ENCODE measurements around the gene DNAH7. TPM values are rescaled to one million over a fixed set of nuclear protein-coding genes. Genes with fewer than 3 reads are reported as not detected.
A peak's percentile ranks its signal among the peaks of the same experiment; 100 is the strongest.

The DNAH7 gene
- total and polyA plus RNA-seq, 2 of the 8 experiments (the other 6 are each of a cell fraction or from before 2014, with no cell fraction given): 0.07 to 0.08 TPM

DNA sequence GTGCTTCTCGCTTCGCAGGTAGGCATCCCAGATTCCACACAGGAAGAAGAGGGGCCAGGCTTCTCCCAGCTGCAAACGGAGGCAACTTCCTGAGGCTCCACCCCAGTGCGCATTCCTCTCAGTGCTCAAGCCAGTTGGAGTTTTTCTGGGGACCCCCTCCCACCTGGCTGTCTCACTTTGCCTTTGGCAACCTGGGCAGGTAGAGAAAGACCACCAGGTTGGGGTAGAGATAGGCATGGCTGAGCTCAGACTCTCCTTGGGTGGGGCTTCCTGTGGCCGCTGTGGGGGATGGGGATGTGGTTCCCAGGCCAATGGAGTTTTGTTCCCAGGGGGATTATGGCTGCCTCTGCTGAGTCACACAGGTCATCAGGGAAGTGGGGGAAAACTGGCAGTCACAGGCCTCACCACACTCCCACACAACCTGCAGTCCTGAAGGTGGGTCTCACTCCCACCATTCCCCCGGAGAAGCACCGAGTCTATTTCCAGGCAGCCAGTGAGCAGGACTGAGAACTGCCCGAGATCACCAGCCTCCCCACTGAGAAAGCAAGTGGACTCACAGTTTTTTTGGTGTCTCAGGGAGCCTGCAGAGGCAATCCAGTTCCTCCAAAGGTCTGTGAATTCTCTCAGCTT, 373.5 kb downstream of the DNAH7 start (continued):
- TF ChIP-seq YY1 (IDR thresholded peaks at IDR 0.05; ENCODE audit: low read depth, low read length) (peak; percentile 83; the same call in 1 of the 2 replicates), SUZ12 (IDR thresholded peaks at IDR 0.05; ENCODE audit: low read length) (no peak), GABPA (IDR thresholded peaks at IDR 0.05; ENCODE audit: borderline replicate concordance, insufficient read depth, low read length) (no peak), TBP (IDR thresholded peaks at IDR 0.05; ENCODE audit: low read depth, low read length) (no peak)
